GM21390 (cell line): Measurements from ENCODE around the gene XPO1.
"Not testable (repeated sequence)": the region's sequence is repeated elsewhere in the genome, so short reads cannot be mapped to it uniquely, and the experiment has no call there.

Source experiments
- ATAC-seq: cut with Tn5 transposase; IDR thresholded peaks from one replicate; pipeline ENCODE4 v1.9.1; 2021; ENCODE audit not compliant: unreplicated experiment

Gene XPO1

DNA sequence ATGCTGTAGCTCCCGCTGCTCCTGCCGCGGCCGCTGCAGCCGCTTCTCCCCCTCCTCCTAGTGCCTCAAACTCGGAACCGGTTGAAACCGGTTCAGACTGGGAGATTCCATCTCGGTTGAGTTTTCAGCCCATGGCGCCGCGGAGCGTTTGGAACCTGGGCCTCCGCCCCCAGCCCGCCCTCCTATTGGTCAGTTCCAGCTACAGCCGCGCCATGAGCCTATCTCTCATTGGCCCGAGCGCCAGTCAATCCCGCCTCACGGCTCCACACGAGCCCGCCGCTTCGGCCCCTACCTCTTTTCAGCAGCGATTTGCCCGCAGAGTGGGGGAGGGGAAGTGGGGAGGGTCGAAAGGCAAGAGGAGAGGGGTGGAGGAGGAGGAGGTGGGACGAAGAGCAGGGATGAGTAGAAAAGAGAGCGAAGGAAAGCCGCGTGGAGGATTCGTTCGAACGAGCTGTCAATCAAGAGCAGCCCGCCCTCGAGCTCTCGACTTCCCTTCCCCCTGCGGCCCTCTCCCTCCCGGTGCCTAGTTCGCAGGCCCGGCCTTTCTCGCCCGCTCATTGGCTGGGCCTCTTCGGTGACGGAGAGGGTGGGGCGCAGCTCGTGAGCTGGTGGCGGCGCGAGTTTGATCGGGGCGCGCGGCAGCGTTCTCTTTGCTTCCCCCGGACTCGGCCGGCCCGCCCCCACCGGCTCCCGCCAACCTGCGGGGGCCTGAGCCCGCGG lies at the start of gene XPO1:
XPO1 (minus strand) TSS at position 157 of the 720 bp plus-strand sequence. CDS start 4,459 bp downstream, outside the sequence.
- ATAC-seq: peak; percentile 78

GRCh38 chr2:61586928-61587327 lies 48.8 kb upstream of the XPO1 start:
- not testable (repeated sequence) for ATAC-seq

DNA sequence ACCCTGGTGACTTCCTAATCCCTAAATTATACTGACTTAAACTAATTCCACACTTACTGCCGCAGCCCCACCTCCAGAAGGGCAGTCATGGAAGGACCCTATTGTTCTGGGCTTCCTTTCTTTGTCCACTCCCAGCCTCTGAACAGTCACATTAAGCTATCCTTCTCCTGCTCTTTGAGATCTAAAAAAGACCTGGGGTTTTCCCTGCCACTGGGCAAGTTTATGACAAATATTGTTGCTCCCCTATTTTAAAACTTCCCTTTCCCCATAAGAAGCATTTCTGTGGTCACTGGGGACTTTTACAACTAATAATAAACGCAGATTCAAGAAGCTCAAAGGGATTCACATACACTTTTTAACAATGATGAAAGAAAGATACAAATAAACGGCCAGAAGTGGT lies 47.2 kb upstream of the XPO1 start:
- ATAC-seq: no peak

- ATAC-seq: not testable (repeated sequence)
These were observed 46.2 kb upstream of the XPO1 start for GRCh38 chr2:61584368-61584767.

DNA sequence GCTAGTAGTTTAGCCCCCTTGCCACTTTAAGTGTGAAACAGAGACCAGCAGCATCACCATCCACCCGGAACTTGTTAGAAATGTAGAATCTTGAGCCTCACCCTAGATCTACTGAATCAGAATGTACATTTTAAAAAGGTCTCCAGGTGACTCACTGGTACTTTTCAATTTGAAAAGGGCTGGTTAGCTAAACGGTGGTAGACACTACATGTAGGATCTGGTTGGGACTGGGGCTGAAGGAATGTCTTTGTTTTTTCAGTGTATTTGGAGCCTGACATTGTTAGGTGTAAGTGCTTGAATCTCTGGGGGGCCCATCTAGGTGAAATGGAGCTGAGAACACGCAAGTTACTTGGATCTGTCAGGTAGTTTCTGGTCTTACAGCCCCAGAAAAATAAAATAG lies 44.0 kb upstream of the XPO1 start:
- ATAC-seq: no peak

DNA sequence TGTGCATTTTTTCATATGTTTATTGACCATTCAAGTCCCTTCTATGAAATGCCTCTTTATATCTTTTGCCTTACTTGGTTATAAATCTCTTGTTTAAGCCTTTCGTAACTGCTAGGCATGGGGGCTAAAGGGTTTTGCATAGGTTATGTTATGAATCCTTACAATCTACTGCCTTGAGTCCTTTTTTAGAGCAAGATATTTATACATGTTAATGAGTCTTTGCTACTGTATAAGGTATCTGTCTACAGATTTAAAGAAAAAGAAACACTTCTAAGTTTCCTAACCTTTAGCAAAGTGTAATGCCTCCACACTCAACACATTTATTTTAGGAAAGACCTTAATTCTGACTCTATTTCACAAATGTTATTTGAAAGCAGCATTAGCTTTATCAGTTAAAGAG lies 43.6 kb upstream of the XPO1 start:
- ATAC-seq: no peak

- no peak for ATAC-seq
These were observed 37.3 kb upstream of the XPO1 start for GRCh38 chr2:61575447-61575859.

GRCh38 chr2:61566566-61566965 lies 28.4 kb upstream of the XPO1 start:
- no peak for ATAC-seq

DNA sequence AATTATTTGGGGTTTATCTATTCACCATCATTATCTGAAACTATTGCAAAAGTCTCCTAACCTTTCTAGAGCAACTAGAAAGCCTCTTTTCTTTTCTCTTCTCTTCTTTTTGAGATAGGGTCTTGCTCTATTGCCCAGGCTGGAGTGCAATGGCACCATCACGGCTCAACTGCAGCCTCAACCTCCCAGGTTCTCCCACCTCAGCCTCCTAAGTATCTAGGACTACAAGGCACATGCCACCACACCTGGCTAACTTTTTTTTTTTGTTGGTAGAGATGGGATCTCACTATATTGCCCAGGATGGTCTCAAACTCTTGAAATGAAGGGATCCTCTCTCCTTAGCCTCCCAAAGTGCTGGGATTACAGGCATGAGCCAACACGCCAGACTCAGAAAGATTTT lies 24.5 kb upstream of the XPO1 start:
- ATAC-seq: no peak

GRCh38 chr2:61558160-61558559 lies 20.0 kb upstream of the XPO1 start:
- no peak for ATAC-seq

DNA sequence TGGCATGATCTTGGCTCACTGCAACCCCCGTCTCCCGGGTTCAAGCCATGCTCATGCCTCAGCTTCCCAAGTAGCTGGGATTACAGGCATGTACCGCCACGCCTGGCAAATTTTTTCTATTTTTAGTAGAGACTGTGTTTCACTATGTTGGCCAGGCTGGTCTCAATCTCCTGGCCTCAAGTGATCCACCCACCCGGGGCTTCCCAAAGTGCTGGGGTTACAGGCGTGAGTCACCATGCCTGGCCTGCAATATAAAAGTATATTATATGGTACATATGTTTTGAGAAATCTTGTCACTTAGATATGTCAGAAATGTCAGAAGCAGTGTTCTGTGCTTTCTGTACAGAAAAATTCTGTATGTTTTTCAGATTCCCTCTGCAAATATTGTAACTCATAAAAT lies 19.2 kb upstream of the XPO1 start:
- no peak for ATAC-seq

- no peak for ATAC-seq
These were observed 16.4 kb upstream of the XPO1 start for GRCh38 chr2:61554604-61555003.

GRCh38 chr2:61550375-61551209 lies 12.4 kb upstream of the XPO1 start:
- no peak for ATAC-seq

DNA sequence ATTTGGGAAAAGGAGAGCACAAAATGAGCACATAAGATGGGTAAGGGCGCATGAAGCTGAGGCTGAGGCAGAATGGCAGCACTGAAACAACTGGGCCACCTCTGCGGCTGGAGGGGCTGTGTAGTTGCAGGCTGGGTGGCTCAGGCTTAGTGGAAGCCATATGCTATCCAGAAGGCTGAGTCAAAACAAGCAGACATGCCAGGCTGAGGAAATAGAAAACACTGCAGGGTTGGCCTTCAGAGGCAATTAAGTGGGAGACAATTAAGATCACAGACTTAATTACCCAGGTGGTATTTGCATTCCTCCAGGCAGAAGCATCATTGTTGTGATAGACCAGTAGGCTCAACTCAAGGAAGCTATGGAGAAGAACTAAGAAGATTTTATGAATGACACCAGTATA lies 11.4 kb upstream of the XPO1 start:
- no peak for ATAC-seq

DNA sequence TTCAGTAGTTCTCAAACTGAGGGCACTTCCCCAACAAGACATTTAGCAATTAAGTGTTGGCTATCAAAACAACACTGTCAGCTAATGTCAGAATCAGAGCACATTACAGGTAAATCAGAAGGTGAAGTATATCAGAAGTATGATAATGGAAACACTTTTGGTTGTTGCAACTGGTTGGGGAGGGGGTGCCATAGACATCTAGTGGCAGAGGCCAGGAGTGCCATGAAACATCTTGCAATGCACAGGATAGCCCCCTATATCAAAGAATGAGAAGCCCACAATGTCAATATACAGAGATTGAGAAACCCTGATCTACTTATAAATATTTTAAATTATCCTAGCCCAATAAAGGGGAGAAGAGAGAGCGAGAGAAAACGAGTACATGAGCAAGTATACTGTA lies 4.9 kb upstream of the XPO1 start:
- no peak for ATAC-seq

DNA sequence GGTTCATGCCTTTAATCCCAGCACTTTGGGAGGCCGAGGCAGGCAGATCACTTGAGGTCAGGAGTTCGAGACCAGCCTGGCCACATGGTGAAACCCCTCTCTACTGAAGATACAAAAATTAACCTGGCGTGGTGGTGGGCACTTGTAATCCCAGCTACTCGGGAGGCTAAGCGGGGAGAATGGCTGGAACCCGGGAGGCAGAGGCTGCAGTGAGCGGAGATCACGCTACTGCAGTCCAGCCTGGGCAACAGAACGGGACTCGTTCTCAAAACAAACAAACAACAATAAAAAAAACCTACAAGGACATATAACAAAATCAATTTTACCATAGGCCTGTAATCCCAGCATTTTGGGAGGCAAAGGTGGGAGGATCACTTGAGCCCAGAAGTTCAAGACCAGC lies 2.0 kb upstream of the XPO1 start:
- ATAC-seq: not testable (repeated sequence)

DNA sequence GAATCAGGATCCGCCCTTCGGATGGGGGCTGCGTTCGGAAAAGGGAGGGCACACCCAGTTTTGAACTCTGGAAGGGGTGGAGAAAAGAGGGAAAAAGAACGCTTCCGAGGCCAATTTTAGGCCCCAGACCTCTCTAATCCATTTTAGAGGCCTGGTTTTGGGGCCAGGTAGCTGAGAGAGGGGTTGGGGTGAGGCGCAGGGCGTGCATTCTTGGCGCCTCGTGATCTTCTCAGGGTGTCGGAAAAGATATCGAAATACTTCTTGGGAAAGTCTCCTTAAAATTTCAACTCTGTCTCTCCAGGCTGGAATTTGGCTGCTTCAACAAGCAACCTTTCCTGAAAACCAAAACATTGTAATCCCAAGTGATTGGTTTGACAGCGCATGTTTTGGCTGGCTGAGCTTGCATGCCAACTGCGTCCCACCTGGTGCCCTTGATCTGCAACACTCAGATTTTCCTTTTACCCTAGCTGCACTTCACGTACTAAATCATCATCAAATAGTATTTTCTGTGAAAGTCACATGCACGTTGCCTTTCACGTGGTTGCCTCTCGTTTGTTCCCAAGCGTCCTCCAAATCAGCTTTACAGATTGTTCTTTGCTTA lies 864 bp upstream of the XPO1 start:
- no peak for ATAC-seq

DNA sequence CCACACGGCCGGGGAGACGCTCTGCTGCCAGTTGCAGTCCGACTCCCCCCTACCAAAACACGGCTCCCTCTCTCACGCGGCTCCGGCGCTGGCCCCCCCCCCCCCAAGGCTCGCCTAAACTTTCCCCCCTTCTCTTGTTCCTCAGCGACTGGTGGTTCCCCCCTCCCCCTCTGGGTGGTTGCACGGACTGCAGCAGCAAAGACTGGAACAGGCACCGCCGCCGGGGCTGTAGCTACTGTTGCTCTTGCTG lies 281 bp downstream of the XPO1 start:
- ATAC-seq: no peak

GRCh38 chr2:61537277-61537949 lies 743 bp downstream of the XPO1 start:
- no peak for ATAC-seq

- ATAC-seq: peak; percentile 63
These were observed 1.4 kb downstream of the XPO1 start for GRCh38 chr2:61536572-61537276.

DNA sequence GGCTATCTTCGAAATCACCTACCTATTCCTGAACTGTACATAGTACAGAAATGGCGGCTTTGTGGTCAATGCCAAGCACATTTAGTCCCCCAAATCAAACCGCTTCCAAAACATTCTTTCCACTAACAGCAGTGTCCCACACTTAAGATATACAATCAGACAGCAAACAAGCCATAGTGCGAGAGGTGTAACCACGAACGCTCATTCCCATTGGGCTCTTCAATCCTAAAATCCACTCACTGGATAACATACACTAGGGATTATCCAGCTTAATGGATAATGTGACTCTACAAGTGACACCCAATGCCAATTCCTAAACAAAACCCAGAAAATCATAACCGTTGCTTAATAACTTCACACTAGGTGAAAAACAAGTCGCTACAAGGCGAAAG lies 2.0 kb downstream of the XPO1 start:
- ATAC-seq: no peak
